Osteocyte (in vitro differentiated cells): ENCODE measurements around the gene HGFAC. TPM values are rescaled to one million over a fixed set of nuclear protein-coding genes. Genes with fewer than 3 reads are reported as not detected.

Experiments
- DNase-seq: peaks from one replicate; pipeline ENCODE4 v3.0.0; 2021; ENCODE audit warnings: mixed read lengths; ENCODE audit not compliant: unreplicated experiment; ENCODE audit errors: extremely low spot score
- H3K27ac Mint-ChIP-seq: one replicate; pipeline ENCODE4 v1.8.0; 2021; ENCODE audit warnings: mild to moderate bottlenecking, mixed read lengths; ENCODE audit not compliant: unreplicated experiment
- H3K27me3 Mint-ChIP-seq: one replicate; pipeline ENCODE4 v1.8.0; 2021; ENCODE audit warnings: mixed read lengths; ENCODE audit not compliant: unreplicated experiment
- H3K36me3 Mint-ChIP-seq: one replicate; pipeline ENCODE4 v1.8.0; 2021; ENCODE audit warnings: mixed read lengths; ENCODE audit not compliant: unreplicated experiment
- H3K4me1 Mint-ChIP-seq: one replicate; pipeline ENCODE4 v1.8.0; 2021; ENCODE audit warnings: mixed read lengths; ENCODE audit not compliant: unreplicated experiment
- H3K4me3 Mint-ChIP-seq: one replicate; pipeline ENCODE4 v1.8.0; 2021; ENCODE audit warnings: mild to moderate bottlenecking, moderate library complexity, mixed read lengths; ENCODE audit not compliant: unreplicated experiment
- H3K9me3 Mint-ChIP-seq: one replicate; pipeline ENCODE4 v1.8.0; 2021; ENCODE audit warnings: mixed read lengths; ENCODE audit not compliant: unreplicated experiment
- CTCF ChIP-seq: fragments of 200-600 bp; sonication (generic); IDR thresholded peaks from 2 replicates; pipeline ENCODE4 v1.5.0; 2021; ENCODE audit warnings: antibody characterized with exemption, mild to moderate bottlenecking, moderate library complexity
- total RNA-seq: library from RNA; stranded (reverse); gene quantifications from 2 replicates; pipeline ENCODE4 v1.2.1, GENCODE V29; 2021

HGFAC gene
- total RNA-seq, 1 donor from 2014 or later = 0.54 TPM

- Mint-ChIP-seq H3K27ac (no peak overlapping the region), H3K4me1 (peaks cover 13% of the 10 kb centered on the region), H3K4me3 (no peak overlapping the region), H3K9me3 (peaks cover 10% of the 10 kb centered on the region), H3K36me3 (peaks cover 10% of the 10 kb centered on the region), H3K27me3 (no peaks in the 10 kb centered on the region)
- TF ChIP-seq CTCF = no peak
- DNase-seq = no peak
These were observed 42.2 kb upstream of the HGFAC start for GRCh38 chr4:3399277-3400194.

DNA sequence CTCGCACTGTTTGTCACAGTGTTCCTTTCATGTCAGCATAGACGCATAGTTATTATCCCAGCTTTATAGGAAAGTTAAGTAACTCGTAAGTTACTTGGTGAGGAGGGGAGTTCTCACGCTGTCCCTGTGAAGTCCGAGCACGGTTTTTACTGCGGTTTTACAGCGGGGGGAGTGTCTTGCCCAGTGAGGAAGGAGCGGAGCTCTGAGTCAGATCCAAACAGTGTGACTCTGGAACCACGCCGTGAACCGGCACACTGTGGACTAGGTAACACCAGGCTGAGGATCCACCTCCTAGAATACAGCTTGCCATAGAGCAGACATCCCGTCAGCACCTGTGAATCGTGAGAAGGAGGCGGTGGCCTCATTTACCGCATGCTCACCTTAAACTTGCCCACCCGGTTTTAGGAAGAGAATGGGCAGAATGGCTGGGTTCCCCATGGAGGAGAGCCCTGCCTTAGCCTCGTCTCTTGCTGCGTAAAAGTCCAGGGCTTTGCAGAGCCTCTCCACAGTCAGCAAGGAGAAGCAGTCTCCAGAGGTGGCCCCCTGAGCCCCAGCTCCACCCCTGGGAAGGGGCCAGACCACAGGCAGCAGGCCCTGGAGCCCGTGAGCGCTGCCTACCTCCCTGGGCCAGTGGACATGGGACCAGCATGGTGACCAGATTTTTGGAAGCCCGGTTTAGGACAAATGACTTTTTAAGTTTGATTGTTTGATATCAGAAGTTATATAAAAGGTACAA lies 40.2 kb upstream of the HGFAC start:
- no peak for TF ChIP-seq CTCF
- Mint-ChIP-seq H3K27me3 (no peaks in the 10 kb centered on the region), H3K36me3 (peaks cover 5% of the 10 kb centered on the region), H3K4me3 (no peak overlapping the region), H3K9me3 (peaks cover 5% of the 10 kb centered on the region), H3K27ac (no peak overlapping the region), H3K4me1 (peaks cover 17% of the 10 kb centered on the region)
- DNase-seq = no peak

GRCh38 chr4:3402491-3403347 lies 39.0 kb upstream of the HGFAC start:
- H3K9me3 Mint-ChIP-seq = peaks cover 4% of the 10 kb centered on the region
- no peak overlapping the region for H3K4me3 Mint-ChIP-seq
- no peaks in the 10 kb centered on the region for H3K36me3 Mint-ChIP-seq
- no peak for DNase-seq
- H3K4me1 Mint-ChIP-seq = peaks cover 17% of the 10 kb centered on the region
- H3K27me3 Mint-ChIP-seq = no peaks in the 10 kb centered on the region
- peak overlapping the region; percentile 82 for H3K27ac Mint-ChIP-seq
- TF ChIP-seq CTCF = no peak

DNA sequence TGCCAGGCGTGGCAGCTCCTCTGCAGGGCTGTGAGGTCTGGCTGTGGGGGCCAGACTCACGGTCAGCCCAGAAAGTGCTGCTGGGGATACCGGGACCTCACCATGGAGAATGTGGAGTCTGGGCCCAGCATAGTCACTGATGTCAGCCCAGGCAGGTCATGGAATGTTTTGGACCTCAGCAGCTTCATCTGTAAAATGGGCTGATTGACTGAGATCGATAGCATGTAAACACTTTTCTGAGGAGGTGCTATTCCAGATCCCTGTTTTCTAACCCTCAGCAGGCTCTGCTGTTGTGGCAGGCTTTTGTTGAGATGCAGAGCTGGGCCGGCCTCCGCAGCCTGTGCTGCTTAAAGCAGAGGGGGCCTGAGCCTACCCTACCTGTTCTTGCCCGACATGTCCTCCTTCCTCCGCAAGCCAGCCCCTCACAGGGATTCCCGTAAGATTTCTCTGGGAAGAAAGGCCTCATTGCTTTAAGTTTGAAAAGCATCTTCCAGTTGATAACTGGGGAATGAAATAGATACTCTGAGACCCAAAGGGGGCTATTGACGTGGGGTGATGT lies 38.3 kb upstream of the HGFAC start:
- TF ChIP-seq CTCF = no peak
- H3K27me3 Mint-ChIP-seq = no peaks in the 10 kb centered on the region
- H3K4me1 Mint-ChIP-seq = peaks cover 17% of the 10 kb centered on the region
- no peaks in the 10 kb centered on the region for H3K36me3 Mint-ChIP-seq
- DNase-seq = no peak
- no peak overlapping the region for H3K4me3 Mint-ChIP-seq
- peaks cover 4% of the 10 kb centered on the region for H3K9me3 Mint-ChIP-seq
- peak overlapping the region; percentile 82 for H3K27ac Mint-ChIP-seq
